ENCODE results near the gene PEA15.
A peak's percentile ranks its signal among the peaks of the same experiment; 100 is the strongest.

PEA15 gene

DNA sequence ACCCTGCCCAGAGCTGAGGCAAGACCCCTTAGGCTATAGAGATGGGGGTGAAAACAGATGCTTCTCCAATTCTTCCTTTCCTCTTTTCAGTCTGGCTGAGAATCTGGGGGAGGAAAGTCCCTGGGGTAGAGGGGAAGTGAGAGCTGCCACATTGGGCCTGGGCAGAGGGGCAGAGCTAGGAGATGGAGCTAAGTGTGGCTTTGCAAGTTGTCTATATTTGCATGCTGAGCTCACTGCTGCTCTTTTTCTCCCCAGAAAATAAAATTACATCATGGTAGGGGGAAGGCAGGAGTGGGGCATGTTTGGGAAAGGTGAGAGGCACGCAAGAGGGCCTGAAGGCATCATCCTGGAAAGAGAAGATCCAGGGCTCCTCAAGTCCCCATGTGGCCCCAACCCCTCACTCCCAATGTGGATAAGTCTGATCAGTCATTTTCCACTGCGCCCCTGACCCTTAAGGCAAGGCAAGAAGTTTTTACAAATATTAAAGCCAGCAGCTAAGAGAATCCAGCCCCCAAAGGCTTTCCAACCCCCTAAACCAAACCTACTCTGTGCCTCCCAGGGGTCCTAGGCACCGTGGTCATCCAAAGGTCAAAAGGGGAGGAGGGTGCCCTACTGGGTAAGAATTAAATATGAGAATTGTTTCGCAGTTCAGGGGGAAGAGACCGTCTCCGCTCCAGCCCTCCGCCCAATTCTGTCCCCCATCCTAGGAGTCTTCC lies 500 bp upstream of the PEA15 start:
- no peak for TF ChIP-seq SUZ12 (IDR thresholded peaks at IDR 0.05; ENCODE audit: extremely low read depth, insufficient read depth, insufficient read length)
- Histone ChIP-seq H3K9ac (ENCODE audit: insufficient read length, low read depth) (peak overlapping the region; percentile 37), H3K36me3 (ENCODE audit: insufficient read depth, insufficient read length, low read length) (peaks cover 39% of the 10 kb centered on the region), H3K4me1 (ENCODE audit: insufficient read depth, insufficient read length) (peaks cover 26% of the 10 kb centered on the region), H3K9me3 (ENCODE audit: insufficient read depth, low read length) (no peaks in the 10 kb centered on the region), H3K27me3 (ENCODE audit: insufficient read depth, insufficient read length) (peaks cover 3% of the 10 kb centered on the region), H3K4me3 (ENCODE audit: insufficient read length, low read depth) (no peak overlapping the region)
- no peak for DNase-seq (ENCODE audit: low read depth, low spot score)

DNA sequence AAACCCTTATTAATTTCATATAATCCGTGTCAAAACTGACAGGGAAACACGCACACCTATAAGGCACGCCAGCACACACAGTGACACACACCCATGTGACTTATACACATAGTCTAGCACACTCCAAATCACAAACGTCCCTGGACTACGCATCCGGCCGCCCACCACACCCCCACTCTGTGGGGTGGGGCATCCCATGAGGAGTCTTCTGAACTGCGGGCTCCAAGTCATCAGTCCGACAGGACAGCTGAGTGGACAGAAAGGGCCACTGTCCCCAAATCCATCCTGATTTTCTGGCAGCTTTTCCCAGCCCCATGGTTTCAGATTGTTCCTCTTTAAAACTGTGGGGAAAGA lies 829 bp downstream of the PEA15 start:
- TF ChIP-seq YY1 (IDR thresholded peaks at IDR 0.05; ENCODE audit: insufficient read depth, insufficient read length) (no peak), SUZ12 (IDR thresholded peaks at IDR 0.05; ENCODE audit: extremely low read depth, insufficient read depth, insufficient read length) (no peak), ZNF274 (IDR thresholded peaks at IDR 0.05; ENCODE audit: low read depth, low read length) (no peak)
- H3K4me1 ChIP-seq (ENCODE audit: insufficient read depth, insufficient read length): peaks cover 38% of the 10 kb centered on the region
- peak overlapping the region; percentile 98 for H3K4me3 ChIP-seq (ENCODE audit: insufficient read length, low read depth)
- no peak for DNase-seq (ENCODE audit: low read depth, low spot score)
- H3K36me3 ChIP-seq (ENCODE audit: insufficient read depth, insufficient read length, low read length): peaks cover 53% of the 10 kb centered on the region
- H3K27me3 ChIP-seq (ENCODE audit: insufficient read depth, insufficient read length): peaks cover 2% of the 10 kb centered on the region
- no peaks in the 10 kb centered on the region for H3K9me3 ChIP-seq (ENCODE audit: insufficient read depth, low read length)
- H3K9ac ChIP-seq (ENCODE audit: insufficient read length, low read depth): peak overlapping the region; percentile 99

DNA sequence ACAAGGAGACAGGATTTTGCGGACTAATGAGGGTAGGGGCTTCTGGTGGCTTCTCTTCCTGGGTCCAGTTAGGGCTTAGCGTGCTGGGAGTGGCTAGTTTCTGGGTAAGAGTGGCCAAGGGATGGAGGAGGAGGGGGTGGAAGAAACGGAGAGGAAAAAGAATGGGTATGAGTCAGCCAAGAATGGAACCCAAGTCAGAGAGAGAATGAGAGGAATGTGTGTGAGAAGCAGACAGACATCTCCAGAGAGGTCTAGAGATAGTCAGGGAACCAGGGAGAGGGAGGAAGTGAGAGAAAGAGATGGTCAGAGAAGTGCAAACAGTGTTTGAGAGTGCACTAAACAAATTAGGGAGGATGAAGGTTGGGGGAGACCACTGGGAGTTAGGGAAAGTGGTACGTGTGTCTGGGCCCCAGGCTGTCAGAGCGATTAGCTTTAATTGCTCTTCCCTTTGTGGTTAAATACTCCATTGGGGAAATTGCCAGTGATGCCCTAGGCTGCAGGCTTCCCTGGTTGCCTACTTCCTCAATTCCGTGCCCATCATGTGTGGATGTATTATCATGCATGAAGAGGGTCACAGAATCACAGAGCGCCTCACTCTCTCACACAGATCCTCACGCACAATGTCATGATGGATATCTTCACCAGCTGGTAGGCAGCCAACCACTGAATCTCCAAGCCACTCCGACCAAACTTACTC lies 1.4 kb downstream of the PEA15 start:
- Histone ChIP-seq H3K27me3 (ENCODE audit: insufficient read depth, insufficient read length) (no peaks in the 10 kb centered on the region), H3K4me1 (ENCODE audit: insufficient read depth, insufficient read length) (peaks cover 44% of the 10 kb centered on the region), H3K36me3 (ENCODE audit: insufficient read depth, insufficient read length, low read length) (peaks cover 58% of the 10 kb centered on the region), H3K9me3 (ENCODE audit: insufficient read depth, low read length) (no peaks in the 10 kb centered on the region), H3K4me3 (ENCODE audit: insufficient read length, low read depth) (peak overlapping the region; percentile 98), H3K9ac (ENCODE audit: insufficient read length, low read depth) (peak overlapping the region; percentile 99)
- peak; percentile 77 for DNase-seq (ENCODE audit: low read depth, low spot score)
- no peak for TF ChIP-seq SUZ12 (IDR thresholded peaks at IDR 0.05; ENCODE audit: extremely low read depth, insufficient read depth, insufficient read length)
- no peak for TF ChIP-seq ZNF274 (IDR thresholded peaks at IDR 0.05; ENCODE audit: low read depth, low read length)
- TF ChIP-seq YY1 (IDR thresholded peaks at IDR 0.05; ENCODE audit: insufficient read depth, insufficient read length): no peak

DNA sequence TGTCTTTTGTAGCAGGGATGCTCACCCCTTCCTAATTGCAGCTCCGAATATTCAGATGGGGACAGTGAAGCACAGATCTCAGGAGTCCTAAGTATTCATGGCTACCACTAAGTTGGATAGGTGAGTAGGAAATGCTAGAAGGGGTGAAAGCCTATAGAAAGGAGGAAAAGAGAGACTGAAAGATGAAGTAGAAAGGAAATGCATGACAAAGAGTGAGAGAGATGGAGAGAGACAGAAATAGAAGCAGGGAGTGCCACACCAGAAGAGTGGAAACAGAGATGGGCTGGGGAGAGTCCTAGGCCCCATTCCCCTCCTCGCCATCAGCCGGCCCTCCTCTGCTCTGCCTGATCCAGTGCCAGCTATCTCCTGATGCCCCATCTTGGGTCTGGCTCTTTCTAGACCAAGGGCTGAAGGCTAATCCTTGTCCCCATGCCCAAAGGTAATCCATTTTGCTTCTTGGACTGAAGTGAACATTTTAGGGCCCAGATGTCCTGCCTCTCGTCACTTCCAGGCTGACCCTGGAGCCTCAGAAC lies 2.0 kb downstream of the PEA15 start:
- Histone ChIP-seq H3K4me1 (ENCODE audit: insufficient read depth, insufficient read length) (peaks cover 45% of the 10 kb centered on the region), H3K36me3 (ENCODE audit: insufficient read depth, insufficient read length, low read length) (peaks cover 64% of the 10 kb centered on the region), H3K9ac (ENCODE audit: insufficient read length, low read depth) (peak overlapping the region; percentile 22), H3K4me3 (ENCODE audit: insufficient read length, low read depth) (peak overlapping the region; percentile 98), H3K9me3 (ENCODE audit: insufficient read depth, low read length) (no peaks in the 10 kb centered on the region), H3K27me3 (ENCODE audit: insufficient read depth, insufficient read length) (no peaks in the 10 kb centered on the region)
- no peak for DNase-seq (ENCODE audit: low read depth, low spot score)
- TF ChIP-seq YY1 (IDR thresholded peaks at IDR 0.05; ENCODE audit: insufficient read depth, insufficient read length) (no peak), SUZ12 (IDR thresholded peaks at IDR 0.05; ENCODE audit: extremely low read depth, insufficient read depth, insufficient read length) (no peak), ZNF274 (IDR thresholded peaks at IDR 0.05; ENCODE audit: low read depth, low read length) (no peak)

DNA sequence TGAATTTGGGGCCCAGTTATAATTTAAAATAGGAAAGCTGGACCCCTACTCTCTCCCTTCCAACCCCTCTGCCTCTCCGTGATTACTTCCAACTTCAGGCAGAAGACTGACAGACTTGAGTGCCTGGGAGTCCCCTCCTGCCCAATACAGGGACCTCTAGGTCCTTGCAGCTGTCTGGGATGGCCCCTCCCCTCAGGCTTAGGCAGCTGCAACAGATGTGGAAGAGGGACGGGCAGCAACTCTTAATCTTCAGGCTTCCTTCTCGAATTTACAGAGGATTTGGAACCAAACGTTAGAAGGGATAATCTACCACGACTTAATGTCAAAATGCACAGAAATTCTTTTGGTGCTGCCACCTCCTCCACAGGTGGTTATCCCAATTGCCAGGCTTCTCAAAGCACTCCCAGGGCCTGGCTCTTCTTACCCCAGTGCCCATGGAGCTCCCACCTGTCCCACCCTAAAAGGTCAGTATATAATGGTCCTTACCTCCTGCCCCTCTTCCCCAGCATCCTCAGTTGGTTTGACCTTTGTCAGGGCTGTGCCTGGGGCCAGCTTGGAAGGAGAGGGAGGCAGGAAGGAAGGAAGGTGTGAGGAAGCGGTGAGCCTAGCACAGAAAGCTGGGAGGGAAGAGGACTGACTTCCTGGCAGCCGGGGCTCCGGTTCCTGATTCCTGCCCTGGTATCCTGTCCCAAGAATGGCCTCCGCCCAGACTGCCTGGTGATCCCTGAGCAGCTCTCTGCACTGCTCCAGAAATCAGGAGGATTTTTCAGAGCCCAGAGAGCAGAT lies 2.8 kb downstream of the PEA15 start:
- Histone ChIP-seq H3K27me3 (ENCODE audit: insufficient read depth, insufficient read length) (no peaks in the 10 kb centered on the region), H3K9ac (ENCODE audit: insufficient read length, low read depth) (no peak overlapping the region), H3K36me3 (ENCODE audit: insufficient read depth, insufficient read length, low read length) (peaks cover 72% of the 10 kb centered on the region), H3K4me1 (ENCODE audit: insufficient read depth, insufficient read length) (peaks cover 47% of the 10 kb centered on the region), H3K9me3 (ENCODE audit: insufficient read depth, low read length) (no peaks in the 10 kb centered on the region), H3K4me3 (ENCODE audit: insufficient read length, low read depth) (no peak overlapping the region)
- TF ChIP-seq ZNF274 (IDR thresholded peaks at IDR 0.05; ENCODE audit: low read depth, low read length) (no peak), YY1 (IDR thresholded peaks at IDR 0.05; ENCODE audit: insufficient read depth, insufficient read length) (no peak), SUZ12 (IDR thresholded peaks at IDR 0.05; ENCODE audit: extremely low read depth, insufficient read depth, insufficient read length) (no peak)
- DNase-seq (ENCODE audit: low read depth, low spot score): no peak

DNA sequence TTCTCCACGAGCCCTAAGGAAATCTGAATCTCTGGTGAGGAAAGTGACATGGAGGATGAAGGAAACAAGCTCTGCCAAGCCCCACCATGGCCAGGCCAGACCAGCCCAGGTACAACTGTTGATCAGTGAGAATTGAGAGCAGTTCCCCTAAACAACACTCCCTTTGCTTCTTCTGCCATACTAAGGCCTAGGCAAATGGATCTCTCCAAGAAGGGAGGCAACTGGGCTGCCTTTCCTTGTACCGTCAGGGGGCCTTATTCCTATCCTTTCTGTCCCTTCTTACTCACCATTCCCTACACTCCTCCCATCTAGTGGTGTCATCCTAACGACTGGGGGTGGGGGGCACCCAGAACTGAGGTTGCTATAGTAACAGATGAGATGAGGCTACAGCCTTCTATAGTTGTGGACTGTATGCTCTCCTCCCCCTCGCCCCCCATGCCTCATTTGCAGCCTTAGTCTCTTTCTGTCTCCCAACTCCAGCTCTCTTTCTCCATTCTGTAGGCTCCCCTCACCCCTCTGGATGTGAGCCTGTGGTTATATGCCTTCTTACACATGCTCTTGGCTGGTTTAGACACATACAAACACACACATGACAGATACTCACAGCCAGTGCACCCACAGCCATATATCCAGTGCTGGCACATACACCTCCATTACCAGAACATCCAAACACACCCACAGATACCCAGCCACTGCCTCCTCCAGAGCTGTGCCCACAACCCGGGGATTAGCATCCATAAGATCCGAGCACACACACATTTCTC lies 3.6 kb downstream of the PEA15 start:
- Histone ChIP-seq H3K4me1 (ENCODE audit: insufficient read depth, insufficient read length) (peaks cover 49% of the 10 kb centered on the region), H3K27me3 (ENCODE audit: insufficient read depth, insufficient read length) (no peaks in the 10 kb centered on the region)

More for the DNA sequence above, 3.6 kb downstream of the PEA15 start:
- H3K9me3 ChIP-seq (ENCODE audit: insufficient read depth, low read length): no peaks in the 10 kb centered on the region
- no peak overlapping the region for H3K9ac ChIP-seq (ENCODE audit: insufficient read length, low read depth)
- TF ChIP-seq YY1 (IDR thresholded peaks at IDR 0.05; ENCODE audit: insufficient read depth, insufficient read length): no peak
- no peak for TF ChIP-seq SUZ12 (IDR thresholded peaks at IDR 0.05; ENCODE audit: extremely low read depth, insufficient read depth, insufficient read length)
- TF ChIP-seq ZNF274 (IDR thresholded peaks at IDR 0.05; ENCODE audit: low read depth, low read length): no peak
- no peak overlapping the region for H3K4me3 ChIP-seq (ENCODE audit: insufficient read length, low read depth)
- DNase-seq (ENCODE audit: low read depth, low spot score): no peak
- H3K36me3 ChIP-seq (ENCODE audit: insufficient read depth, insufficient read length, low read length): peaks cover 79% of the 10 kb centered on the region

Measured in NT2/D1 (cell line).